Subcutaneous adipose tissue (tissue), 4 donors: ENCODE measurements around the gene CSKMT. TPM values are rescaled to one million over a fixed set of nuclear protein-coding genes. Genes with fewer than 3 reads are reported as not detected.

Experiments
- total RNA-seq, 4 donors: library from RNA; depleted of rRNA; stranded (reverse); fragments of >200 nt; gene quantifications; one replicate each; pipeline ENCODE4 v1.1.0, GENCODE V29; 2016
- TF ChIP-seq, protein P1 (sequence below): fragments of 450-650 bp; IDR thresholded peaks from one replicate; pipeline ENCODE4 v1.5.1; 2016; ENCODE audit warnings: low read depth, mild to moderate bottlenecking, control low read depth, antibody characterized with exemption, moderate library complexity

CSKMT gene
- total RNA-seq, 4 donors from 2014 or later, result 2.4 to 9.6 (median 7.7) TPM

- TF ChIP-seq, protein P1, sequence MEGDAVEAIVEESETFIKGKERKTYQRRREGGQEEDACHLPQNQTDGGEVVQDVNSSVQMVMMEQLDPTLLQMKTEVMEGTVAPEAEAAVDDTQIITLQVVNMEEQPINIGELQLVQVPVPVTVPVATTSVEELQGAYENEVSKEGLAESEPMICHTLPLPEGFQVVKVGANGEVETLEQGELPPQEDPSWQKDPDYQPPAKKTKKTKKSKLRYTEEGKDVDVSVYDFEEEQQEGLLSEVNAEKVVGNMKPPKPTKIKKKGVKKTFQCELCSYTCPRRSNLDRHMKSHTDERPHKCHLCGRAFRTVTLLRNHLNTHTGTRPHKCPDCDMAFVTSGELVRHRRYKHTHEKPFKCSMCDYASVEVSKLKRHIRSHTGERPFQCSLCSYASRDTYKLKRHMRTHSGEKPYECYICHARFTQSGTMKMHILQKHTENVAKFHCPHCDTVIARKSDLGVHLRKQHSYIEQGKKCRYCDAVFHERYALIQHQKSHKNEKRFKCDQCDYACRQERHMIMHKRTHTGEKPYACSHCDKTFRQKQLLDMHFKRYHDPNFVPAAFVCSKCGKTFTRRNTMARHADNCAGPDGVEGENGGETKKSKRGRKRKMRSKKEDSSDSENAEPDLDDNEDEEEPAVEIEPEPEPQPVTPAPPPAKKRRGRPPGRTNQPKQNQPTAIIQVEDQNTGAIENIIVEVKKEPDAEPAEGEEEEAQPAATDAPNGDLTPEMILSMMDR, result no peak
Observed at GRCh38 chr11:62671608-62672389, 6.7 kb downstream of the CSKMT start, which contains the start of the genes LBHD1 and UQCC3. TSS of gene LBHD1 (minus strand) at chr11:62672267. CDS start at chr11:62670031, 2,236 bp downstream. TSS of gene UQCC3 (plus strand) at chr11:62671673. CDS start at chr11:62671746, 73 bp downstream.

DNA sequence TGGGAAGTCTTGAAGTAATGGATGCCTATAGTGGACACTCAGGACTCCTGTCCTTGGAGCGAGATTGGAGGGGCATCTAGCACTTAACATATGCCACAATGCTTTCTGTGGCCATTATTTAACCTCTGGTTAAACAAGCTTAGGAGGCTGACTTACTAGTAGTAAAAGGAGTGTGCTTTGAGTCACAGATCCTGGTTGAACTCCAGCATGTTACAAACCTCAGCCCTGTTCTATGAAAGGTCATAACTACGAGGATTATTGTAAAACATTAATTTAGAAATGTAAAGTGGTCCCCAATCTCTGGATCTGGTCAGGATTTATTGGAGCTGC is 8.0 kb downstream of the CSKMT start:
- TF ChIP-seq, protein P1, result no peak

DNA sequence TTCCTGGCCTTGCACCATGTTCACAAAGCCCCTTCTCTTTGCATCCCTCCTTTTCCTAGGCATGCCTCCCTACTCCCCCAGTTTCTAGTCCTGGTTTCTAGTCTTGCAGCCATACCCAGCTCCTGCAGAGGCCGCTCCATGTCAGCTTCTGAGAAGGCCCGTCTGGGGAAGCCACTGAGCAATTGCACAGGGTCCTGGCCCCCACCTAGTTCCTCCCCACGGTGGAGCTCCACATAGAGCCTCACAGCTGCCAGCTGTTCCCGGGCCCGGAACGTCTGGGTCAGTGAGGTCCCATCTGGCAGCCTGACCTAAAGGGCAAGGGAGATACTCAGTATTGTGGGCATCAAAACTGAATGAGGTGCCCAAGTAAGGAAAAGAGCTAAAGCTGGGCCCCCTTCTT is 11.6 kb downstream of the CSKMT start:
- TF ChIP-seq, protein P1, result no peak

DNA sequence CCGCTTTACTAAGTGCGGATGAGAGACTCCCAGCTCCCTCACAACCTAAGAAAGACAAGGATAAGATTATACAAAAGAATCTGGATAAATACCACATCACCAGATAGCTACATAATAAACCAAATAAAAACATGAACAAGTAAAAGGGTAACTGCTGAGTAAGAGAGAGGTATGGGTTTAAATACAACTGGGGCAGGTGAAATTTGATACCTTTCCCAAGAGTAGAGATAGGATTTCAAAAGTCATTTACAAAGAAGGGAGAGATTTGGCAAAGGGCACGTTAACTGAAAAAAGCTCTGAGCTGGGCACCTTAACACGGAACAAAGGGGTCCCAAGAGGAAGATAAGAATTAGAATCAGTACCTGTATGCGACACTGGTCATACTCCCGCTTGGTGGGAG is 12.0 kb downstream of the CSKMT start:
- TF ChIP-seq, protein P1, result no peak

- TF ChIP-seq, protein P1, result no peak
Observed at GRCh38 chr11:62677714-62678113, 12.6 kb downstream of the CSKMT start.

DNA sequence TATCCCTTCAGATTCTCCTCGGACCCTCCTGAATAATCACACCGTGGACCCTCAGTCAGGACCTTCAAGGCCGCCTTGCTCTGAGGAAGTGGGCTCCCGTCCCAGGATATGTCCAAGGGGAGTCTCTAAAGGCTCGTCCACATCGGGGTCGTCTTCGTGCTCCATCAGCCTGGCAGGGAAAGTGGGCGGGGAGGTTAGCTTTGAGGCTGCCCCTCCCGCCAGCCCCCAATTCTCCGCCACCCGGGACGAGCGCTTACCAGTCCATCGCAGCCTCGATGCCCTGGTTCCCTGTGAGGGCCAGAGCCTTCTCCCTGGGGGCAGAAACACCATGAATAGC is 13.3 kb downstream of the CSKMT start:
- TF ChIP-seq, protein P1, result no peak

DNA sequence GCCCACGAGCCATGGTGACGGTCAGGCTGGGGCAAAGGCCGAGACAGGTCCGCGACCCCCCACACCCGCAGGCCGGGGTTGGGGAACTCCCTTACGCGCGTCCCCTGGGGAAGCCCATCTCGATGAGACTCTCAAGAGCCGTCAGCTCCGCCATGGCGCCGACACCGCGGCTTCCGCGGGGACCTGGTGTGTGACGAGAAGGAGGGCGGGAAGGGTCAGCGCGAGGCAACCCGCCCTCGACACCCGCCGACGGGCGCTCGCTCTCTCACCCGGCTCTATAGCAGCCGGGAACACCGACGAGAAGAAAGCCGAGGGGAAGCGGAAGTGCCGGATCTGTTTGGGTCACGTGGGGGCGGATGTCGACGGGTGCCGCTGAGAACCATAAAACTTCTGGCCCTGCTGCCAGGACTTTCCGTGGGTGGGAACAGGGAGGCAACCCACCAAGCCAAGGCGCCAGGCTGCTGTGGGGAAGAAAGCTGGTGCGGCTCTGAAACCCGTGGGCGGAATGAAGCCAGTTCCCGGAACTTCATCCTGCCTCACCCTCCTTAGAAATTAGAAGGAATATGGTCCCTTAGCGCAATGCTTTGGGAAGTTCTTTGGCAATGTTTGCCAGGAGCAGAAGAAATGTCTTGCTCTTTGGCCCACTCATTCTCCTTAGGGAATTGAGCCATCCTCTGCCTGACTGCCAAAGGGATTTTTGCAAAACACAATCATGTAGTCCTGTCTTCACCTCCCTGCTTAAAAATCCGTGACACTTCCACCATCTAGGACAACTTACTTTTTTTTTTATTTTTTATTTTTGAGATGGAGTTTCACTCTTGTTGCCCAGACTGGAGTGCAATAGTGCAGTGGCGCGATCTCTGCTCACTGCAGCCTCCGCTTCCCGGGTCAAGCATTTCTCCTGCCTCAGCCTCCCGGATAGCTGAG is 13.9 kb downstream of the CSKMT start, which contains the start of gene UBXN1:
TSS of gene UBXN1 (minus strand) at position 304 of the 927 bp plus-strand sequence. CDS start at position 154, 150 bp downstream.
- TF ChIP-seq, protein P1, result no peak
